B cell (primary cell): ENCODE measurements around the gene TDRD6. TPM values are rescaled to one million over a fixed set of nuclear protein-coding genes. Genes with fewer than 3 reads are reported as not detected.
A peak's percentile ranks its signal among the peaks of the same experiment; 100 is the strongest.

Source experiments
- ATAC-seq: fragments of 200-7000 bp; cut with Tn5 transposase; one replicate; pipeline ENCODE4 v1.10.0; 2021; ENCODE audit warnings: low read depth, mild to moderate bottlenecking, moderate number of reproducible peaks, moderate library complexity
- CTCF ChIA-PET: fragments of 350-600 bp; sonication (Branson Sonifier 250); formaldehyde crosslinking; loops from one replicate; lab custom pipeline; 2021; ENCODE audit warnings: antibody characterized with exemption, inconsistent platforms; lab: Charles Lee
- POLR2A ChIA-PET: fragments of 350-600 bp; sonication (Branson Sonifier 250); formaldehyde crosslinking; loops from one replicate; lab custom pipeline; 2021; ENCODE audit warnings: antibody characterized with exemption; lab: Charles Lee
- DNase-seq: peaks from one replicate; pipeline ENCODE4 v3.0.0; 2013
- H2AFZ ChIP-seq: 2 replicates; pipeline ENCODE4 v1.6.1; 2012; ENCODE audit warnings: mild to moderate bottlenecking, low read depth, low read length; ENCODE audit not compliant: insufficient read depth, poor library complexity, severe bottlenecking
- H3K27ac ChIP-seq, 2 donors: 1 replicate in 1 of 2; 2 replicates in 1 of 2; pipeline ENCODE4 v1.5.1; 2012 to 2013; ENCODE audit warnings: low read length in 2 of 2, mild to moderate bottlenecking in 2 of 2, moderate library complexity in 1 of 2
- H3K27me3 ChIP-seq, 4 experiments: fragments of 200-600 bp in 1 of 4; sonication (generic) in 1 of 4; replicated peaks in 1 of 4; 1 replicate in 2 of 4; 2 replicates in 2 of 4; pipeline versions ENCODE4 v1.6.1 to v1.7.0; 2013 to 2016; ENCODE audit warnings: low read length in 3 of 4, mild to moderate bottlenecking in 2 of 4, mixed read lengths in 1 of 4, moderate library complexity in 1 of 4; ENCODE audit not compliant: insufficient read depth in 4 of 4, control insufficient read depth in 3 of 4; ENCODE audit errors: control extremely low read depth in 1 of 4
- H3K36me3 ChIP-seq, 2 experiments: replicated peaks in 1 of 2; 1 replicate in 1 of 2; 2 replicates in 1 of 2; pipeline versions ENCODE4 v1.6.1 to v1.7.1; 2013; ENCODE audit warnings: low read length in 1 of 2; ENCODE audit not compliant: insufficient read depth in 2 of 2, control insufficient read depth in 1 of 2; ENCODE audit errors: control extremely low read depth in 1 of 2, extremely low read depth in 1 of 2
- H3K4me1 ChIP-seq, 2 donors: fragments of 200-600 bp in 1 of 2; sonication (generic) in 1 of 2; 1 replicate in 1 of 2; 2 replicates in 1 of 2; pipeline versions ENCODE4 v1.5.1 to v1.6.1; 2013 to 2017; ENCODE audit warnings: low read length in 2 of 2; ENCODE audit not compliant: control insufficient read depth in 2 of 2, insufficient read depth in 2 of 2
- H3K4me2 ChIP-seq: replicated peaks from 2 replicates; pipeline ENCODE3; 2012; ENCODE audit warnings: mild to moderate bottlenecking, low read depth, low read length; ENCODE audit not compliant: poor library complexity, severe bottlenecking
- H3K4me3 ChIP-seq, 5 experiments: fragments of 200-600 bp in 1 of 5; sonication (generic) in 1 of 5; 1 replicate in 3 of 5; 2 replicates in 2 of 5; pipeline versions ENCODE4 v1.5.1 to v1.7.0; 2011 to 2016; ENCODE audit warnings: low read length in 4 of 5, mild to moderate bottlenecking in 4 of 5, low read depth in 2 of 5, control low read depth in 1 of 5, moderate library complexity in 1 of 5; ENCODE audit not compliant: insufficient read depth in 1 of 5; ENCODE audit errors: control extremely low read depth in 1 of 5, extremely low read depth in 1 of 5
- H3K79me2 ChIP-seq: fragments of 200-600 bp; sonication (generic); one replicate; pipeline ENCODE4 v1.6.0; 2016; ENCODE audit warnings: low read length; ENCODE audit not compliant: control insufficient read depth, insufficient read depth
- H3K9ac ChIP-seq: fragments of 200-600 bp; sonication (generic); 2 replicates; pipeline ENCODE4 v1.6.1; 2017; ENCODE audit warnings: mild to moderate bottlenecking, low read length, moderate library complexity
- H3K9me3 ChIP-seq, 3 donors: one replicate each; pipeline versions ENCODE4 v1.6.1 to v1.7.1; 2013; ENCODE audit warnings: low read length in 2 of 3; ENCODE audit not compliant: control insufficient read depth in 2 of 3, insufficient read depth in 1 of 3; ENCODE audit errors: control extremely low read depth in 1 of 3
- H4K20me1 ChIP-seq: 2 replicates; pipeline ENCODE4 v1.6.0; 2012; ENCODE audit warnings: mild to moderate bottlenecking, low read length; ENCODE audit not compliant: insufficient read depth, control insufficient read depth, poor library complexity, severe bottlenecking
- H3K27ac Mint-ChIP-seq: one replicate; pipeline ENCODE4 v1.8.0; 2021; ENCODE audit warnings: mixed read lengths
- H3K27me3 Mint-ChIP-seq: one replicate; pipeline ENCODE4 v1.8.0; 2021; ENCODE audit warnings: mixed read lengths
- H3K4me1 Mint-ChIP-seq: one replicate; pipeline ENCODE4 v1.8.0; 2021; ENCODE audit warnings: mixed read lengths
- H3K4me3 Mint-ChIP-seq: one replicate; pipeline ENCODE4 v1.8.0; 2021; ENCODE audit warnings: mixed read lengths
- H3K9me3 Mint-ChIP-seq: one replicate; pipeline ENCODE4 v1.8.0; 2022; ENCODE audit warnings: mixed read lengths; ENCODE audit not compliant: insufficient read depth
- EZH2 ChIP-seq: IDR thresholded peaks from 2 replicates; pipeline ENCODE4 v1.6.1; 2012; ENCODE audit warnings: borderline replicate concordance, low read depth, mild to moderate bottlenecking, moderate library complexity, low read length; ENCODE audit not compliant: insufficient read depth, poor library complexity, severe bottlenecking
- WGBS: methylation state at CpG from one replicate; pipeline ENCODE4 v1.1.5; 2013; ENCODE audit warnings: missing lambda C conversion rate; ENCODE audit not compliant: insufficient coverage; 5-methylcytosine and 5-hydroxymethylcytosine counted together
- intact Hi-C: fragments of 100-400 bp; cut with micrococcal nuclease; formaldehyde crosslinking; loops from one replicate; pipeline ENCODE4 v1.10.0; 2022
- polyA plus RNA-seq: library from polyadenylated mRNA; depleted of rRNA; stranded (reverse); fragments of >200 nt; gene quantifications from 2 replicates; pipeline ENCODE4 v1.2.3, GENCODE V29; 2012
- total RNA-seq, 2 donors: library from RNA; stranded (reverse); fragments of 120-200 nt in 1 of 2; gene quantifications; 1 replicate in 1 of 2; 2 replicates in 1 of 2; pipeline versions ENCODE4 v1.2.3 to v1.2.4, GENCODE V29; 2013 to 2022
- TF ChIP-seq, protein P1 (sequence below): fragments of 200-600 bp; IDR thresholded peaks from one replicate; pipeline ENCODE4 v1.8.0; 2022; ENCODE audit warnings: antibody characterized with exemption, mild to moderate bottlenecking

Gene TDRD6
- total and polyA plus RNA-seq, 2 donors (not counting 1 experiment from before 2014, with no cell fraction given), result 0.01 TPM; not detected in 1

DNA sequence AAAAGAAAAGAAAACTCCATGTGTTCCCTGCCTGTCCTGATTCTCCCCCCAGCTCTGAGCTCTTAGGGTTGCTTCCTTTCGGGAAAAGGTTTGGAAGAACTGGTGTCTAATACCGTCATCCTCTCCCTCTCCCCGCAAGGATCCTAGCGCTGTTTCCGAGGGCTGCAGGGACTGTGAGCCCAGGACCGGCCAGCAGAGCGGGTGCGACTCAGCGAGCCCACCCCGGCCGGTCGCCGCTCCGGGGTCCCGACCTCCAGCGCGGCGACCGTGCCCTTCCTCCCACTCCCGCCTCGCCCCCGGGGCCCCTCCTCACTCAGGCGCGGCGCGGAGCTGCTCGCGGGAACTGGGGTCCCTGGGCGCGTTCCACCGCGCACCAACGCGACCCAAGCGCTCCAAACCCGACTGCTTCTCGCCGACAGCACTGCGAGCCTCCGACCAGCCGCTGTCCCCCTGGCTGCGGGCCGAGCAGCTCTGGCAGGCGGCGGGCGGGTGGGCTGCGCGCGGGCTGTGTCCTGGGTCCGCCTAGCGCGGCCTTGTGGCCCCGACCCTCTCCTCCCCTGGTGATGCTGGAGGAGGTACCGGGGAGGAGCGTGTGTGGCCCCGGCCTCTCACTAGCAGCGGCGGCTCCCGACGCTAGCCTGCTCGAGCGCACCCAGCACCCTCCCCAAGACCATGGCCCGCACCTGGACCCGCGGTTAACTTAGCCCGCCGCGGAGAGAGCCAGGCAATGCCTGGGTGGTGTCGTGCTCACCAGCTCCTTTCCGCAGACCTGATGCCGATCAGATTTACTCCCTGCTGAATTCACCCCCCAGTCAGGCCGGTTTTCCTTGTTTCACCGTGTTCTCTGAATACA is 47.4 kb downstream of the TDRD6 start, which contains the start of gene PLA2G7:
PLA2G7 (minus strand) TSS at position 509 of the 853 bp plus-strand sequence. CDS start 12,484 bp downstream, outside the sequence.
- Mint-ChIP-seq H3K27ac (no peak within 1 kb of the TSS), H3K4me3 (peak within 1 kb of the TSS; percentile 56), H3K9me3 (no peaks in the 10 kb centered on the region), H3K27me3 (peaks cover 61% of the 10 kb centered on the region), H3K4me1 (peaks cover 12% of the 10 kb centered on the region)
- peak within 1 kb of the TSS in 1 of 5 experiments; percentile 15 for H3K4me3 ChIP-seq
- H3K36me3 ChIP-seq, result no peaks in the 10 kb centered on the region
- TF ChIP-seq, protein P1, sequence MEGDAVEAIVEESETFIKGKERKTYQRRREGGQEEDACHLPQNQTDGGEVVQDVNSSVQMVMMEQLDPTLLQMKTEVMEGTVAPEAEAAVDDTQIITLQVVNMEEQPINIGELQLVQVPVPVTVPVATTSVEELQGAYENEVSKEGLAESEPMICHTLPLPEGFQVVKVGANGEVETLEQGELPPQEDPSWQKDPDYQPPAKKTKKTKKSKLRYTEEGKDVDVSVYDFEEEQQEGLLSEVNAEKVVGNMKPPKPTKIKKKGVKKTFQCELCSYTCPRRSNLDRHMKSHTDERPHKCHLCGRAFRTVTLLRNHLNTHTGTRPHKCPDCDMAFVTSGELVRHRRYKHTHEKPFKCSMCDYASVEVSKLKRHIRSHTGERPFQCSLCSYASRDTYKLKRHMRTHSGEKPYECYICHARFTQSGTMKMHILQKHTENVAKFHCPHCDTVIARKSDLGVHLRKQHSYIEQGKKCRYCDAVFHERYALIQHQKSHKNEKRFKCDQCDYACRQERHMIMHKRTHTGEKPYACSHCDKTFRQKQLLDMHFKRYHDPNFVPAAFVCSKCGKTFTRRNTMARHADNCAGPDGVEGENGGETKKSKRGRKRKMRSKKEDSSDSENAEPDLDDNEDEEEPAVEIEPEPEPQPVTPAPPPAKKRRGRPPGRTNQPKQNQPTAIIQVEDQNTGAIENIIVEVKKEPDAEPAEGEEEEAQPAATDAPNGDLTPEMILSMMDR, result no peak
- no peak for TF ChIP-seq EZH2
- intact Hi-C loops, result no loop called here
- POLR2A ChIA-PET, result interaction anchor here (0.8 kb wide), 1 partner anchor 163 kb away, joined by 8 read pairs; no protein-coding TSS in a partner anchor
- CTCF ChIA-PET, result no interaction called here
- ATAC-seq, result no peak
- no peak within 1 kb of the TSS for H3K9ac ChIP-seq
- whole genome bisulfite sequencing, result 3% methylated on average over 73 of the region's 73 CpGs
- H4K20me1 ChIP-seq, result no peaks in the 10 kb centered on the region
- H3K4me1 ChIP-seq, result peaks cover 4 to 8% of the 10 kb centered on the region in 2 donors
- H3K4me2 ChIP-seq, result peak within 1 kb of the TSS; percentile 49
- no peaks in the 10 kb centered on the region for H3K9me3 ChIP-seq
- H3K79me2 ChIP-seq, result no peaks in the 10 kb centered on the region
- H3K27me3 ChIP-seq, result peaks cover 0 to 24% (median 14%) of the 10 kb centered on the region in 4 experiments
- H3K27ac ChIP-seq, result no peak within 1 kb of the TSS
- peak; percentile 3 for DNase-seq
- peak within 1 kb of the TSS; percentile 55 for H2AFZ ChIP-seq

DNA sequence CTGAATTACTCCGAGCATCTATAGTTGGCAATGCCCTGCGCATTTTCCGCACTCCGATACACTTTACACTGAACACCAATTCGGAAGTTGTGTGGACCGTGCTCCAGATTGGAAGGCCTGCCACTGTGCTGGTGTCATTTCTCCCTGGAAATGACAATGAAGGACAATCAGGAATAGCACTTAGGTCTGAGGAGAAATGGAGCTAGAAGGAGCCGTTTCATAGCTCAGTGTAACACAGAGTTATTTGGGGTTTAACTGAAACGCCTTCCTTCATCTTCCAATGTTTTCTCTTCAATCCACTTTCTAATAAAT is 48.0 kb downstream of the TDRD6 start:
- Histone ChIP-seq H4K20me1 (no peaks in the 10 kb centered on the region), H3K9ac (no peak overlapping the region), H3K27ac (no peak overlapping the region), H2AFZ (no peak overlapping the region), H3K27me3 (peaks cover 0 to 24% (median 14%) of the 10 kb centered on the region in 4 experiments), H3K4me2 (no peak overlapping the region), H3K79me2 (no peaks in the 10 kb centered on the region), H3K36me3 (no peaks in the 10 kb centered on the region), H3K4me3 (no peak overlapping the region), H3K9me3 (no peaks in the 10 kb centered on the region), H3K4me1 (peaks cover 4 to 8% of the 10 kb centered on the region in 2 donors)
- Mint-ChIP-seq H3K4me1 (peaks cover 12% of the 10 kb centered on the region), H3K27me3 (peaks cover 59% of the 10 kb centered on the region), H3K27ac (no peak overlapping the region), H3K9me3 (no peaks in the 10 kb centered on the region), H3K4me3 (peak overlapping the region; percentile 52)
- intact Hi-C loops, result no loop called here
- 25% methylated on average over 5 of the region's 8 CpGs for WGBS
- ATAC-seq, result no peak
- POLR2A ChIA-PET, result no interaction called here
- CTCF ChIA-PET, result no interaction called here
- no peak for DNase-seq
- TF ChIP-seq, protein P1, result no peak
